Islet precursor cell (in vitro differentiated cells): Measurements from ENCODE around the gene FBXL2.

ENCODE experiments used
- DNase-seq: peaks from one replicate; pipeline ENCODE4 v3.0.0-alpha.2; 2018

Gene FBXL2, protein sequence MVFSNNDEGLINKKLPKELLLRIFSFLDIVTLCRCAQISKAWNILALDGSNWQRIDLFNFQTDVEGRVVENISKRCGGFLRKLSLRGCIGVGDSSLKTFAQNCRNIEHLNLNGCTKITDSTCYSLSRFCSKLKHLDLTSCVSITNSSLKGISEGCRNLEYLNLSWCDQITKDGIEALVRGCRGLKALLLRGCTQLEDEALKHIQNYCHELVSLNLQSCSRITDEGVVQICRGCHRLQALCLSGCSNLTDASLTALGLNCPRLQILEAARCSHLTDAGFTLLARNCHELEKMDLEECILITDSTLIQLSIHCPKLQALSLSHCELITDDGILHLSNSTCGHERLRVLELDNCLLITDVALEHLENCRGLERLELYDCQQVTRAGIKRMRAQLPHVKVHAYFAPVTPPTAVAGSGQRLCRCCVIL

DNA sequence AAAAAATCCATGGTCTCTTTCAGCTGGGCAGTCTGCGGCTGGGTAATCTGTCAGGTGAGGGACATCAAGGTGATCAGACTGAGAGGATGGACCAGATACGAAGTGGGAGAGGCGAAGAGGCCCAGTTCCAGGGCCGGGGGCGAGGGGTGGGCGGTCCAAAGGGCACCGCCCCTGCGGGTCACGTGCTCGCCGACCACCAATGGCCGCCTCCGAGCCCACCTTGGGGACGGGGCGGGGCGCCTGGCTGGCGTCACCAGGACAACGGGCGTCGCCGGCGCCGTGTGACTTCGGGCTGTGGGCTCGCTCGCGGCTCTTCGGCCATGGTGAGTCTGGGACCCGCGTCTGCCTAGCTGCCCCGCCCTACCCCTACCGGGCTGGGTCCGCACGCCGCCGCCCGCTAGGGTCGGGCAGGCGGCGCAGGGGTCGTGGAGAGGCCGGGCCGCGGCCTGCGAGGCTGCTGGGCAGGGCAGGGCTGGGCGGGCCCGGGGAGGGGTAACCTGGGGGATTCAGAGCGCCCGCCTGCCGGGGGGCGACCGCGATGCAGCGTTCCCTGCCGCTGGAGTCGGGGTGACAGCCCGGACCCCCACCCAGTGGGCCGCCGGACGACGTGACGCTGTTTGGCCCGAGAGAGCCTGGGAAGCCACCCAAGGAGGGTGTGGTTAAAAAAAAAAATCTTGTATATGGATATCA is at the start of gene FBXL2:
Gene FBXL2 (plus strand): TSS at position 250 of the 690 bp plus-strand sequence. CDS start 71 bp downstream, at position 321.
- DNase-seq = peak; percentile 97

DNA sequence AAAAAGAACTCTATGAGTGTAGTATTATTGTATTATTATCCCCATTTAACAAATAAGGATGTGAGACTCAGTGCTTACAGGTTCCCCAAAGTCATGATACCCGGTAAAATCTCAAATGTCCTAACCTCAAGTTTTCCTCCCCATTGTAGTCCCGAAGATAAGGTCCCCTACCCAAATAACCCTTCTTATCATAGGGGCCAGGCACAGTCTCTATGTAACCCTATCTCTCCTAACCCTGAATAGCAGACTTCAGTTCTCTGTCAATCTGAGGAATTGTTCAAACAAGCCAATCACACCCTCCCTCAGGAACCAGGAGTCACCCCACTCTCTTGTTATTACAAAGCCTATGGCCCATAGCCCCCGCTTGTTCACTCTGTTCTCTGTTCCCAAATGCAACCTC is 48.2 kb upstream of the FBXL2 start:
- DNase-seq = no peak

DNA sequence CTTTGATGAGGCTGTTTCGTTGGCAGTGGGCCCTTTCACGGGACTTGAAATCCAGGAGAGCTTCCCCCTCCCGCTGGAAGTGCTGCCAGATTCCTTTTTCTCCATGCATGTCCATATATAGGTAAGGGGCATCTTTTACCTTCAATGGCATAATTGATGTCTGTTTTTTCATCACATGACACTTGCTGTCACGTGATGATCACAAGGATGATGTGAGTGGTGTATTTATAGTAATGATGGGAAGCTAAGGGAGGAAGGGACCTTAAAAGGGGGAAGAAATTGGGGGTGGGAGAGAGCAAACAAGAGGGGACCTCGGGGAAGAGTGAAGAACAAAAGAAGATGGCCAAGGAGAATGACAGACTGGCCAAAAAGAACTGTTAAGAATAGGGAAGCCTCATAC is 47.3 kb upstream of the FBXL2 start:
- DNase-seq = no peak

DNA sequence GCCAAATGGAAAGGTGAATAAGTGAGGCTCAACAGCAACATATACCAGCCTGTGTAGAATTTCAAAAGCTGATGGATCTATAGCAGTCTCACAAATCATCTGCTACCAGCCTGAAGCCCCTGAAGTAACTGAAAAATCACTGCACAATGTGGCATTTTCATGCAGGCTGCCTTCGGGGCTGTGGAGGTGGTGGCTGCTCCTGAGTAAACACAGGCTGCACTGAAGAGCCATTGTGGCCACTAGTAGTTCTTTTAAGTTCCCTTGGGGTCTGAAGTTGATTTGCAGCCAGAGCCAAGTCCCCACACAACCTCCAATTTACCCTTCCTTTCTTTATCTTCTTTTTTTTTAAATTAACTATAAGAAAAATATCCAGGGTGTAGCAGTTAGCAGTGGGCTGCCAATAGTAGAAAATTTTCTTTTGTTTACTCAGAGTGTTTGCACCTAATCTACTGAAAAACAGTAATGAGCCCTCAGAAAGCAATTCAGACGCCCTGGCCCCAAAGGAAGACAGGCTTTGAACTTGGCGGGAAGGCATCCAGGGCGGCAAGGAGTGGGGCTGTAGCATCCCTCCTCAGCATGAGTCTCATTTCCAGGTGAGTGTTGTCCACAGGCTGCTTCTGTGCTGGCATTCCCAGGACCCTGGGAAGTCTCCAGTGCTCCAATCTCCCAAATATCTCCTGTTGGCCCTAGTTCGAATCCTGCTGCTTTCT is 45.3 kb upstream of the FBXL2 start:
- no peak for DNase-seq

DNA sequence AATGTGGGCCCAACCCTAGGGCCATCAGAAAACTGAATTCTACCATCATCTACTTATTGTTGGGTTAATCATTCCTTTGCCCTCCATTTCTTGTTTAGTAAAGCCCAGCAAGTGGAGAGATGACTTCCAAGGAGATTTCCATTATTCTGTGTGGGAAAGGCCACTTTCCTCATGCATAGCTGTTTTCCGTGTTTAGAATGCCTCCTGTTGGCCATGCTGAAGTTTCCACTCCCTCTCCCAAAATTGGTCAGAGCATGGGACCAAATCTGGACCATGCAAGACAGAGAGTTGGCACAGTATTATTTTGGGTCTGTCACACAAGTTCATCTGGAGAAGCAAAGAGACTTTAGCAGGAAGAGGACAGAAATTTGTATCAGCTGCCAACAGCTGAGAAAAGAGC is 43.4 kb upstream of the FBXL2 start:
- DNase-seq = no peak

DNA sequence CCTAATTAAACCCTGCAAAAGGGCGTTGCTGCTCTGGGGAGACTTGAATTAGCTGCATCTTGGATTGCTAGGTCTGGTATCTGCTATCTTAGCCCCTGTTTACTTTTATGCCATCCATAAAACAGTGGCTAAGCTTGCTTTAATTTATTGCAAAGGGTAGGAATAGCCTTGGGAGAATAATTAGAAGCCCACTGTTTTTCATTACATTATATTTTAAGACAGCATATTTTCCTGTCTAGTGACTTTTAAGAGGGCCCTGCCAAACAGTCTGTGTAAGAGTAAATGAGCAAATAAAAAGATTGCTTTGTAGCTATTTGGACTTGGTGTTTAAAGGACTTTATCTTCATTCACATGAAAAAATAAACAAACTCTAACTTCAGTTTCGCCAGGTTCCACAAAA is 41.2 kb upstream of the FBXL2 start:
- DNase-seq = no peak

DNA sequence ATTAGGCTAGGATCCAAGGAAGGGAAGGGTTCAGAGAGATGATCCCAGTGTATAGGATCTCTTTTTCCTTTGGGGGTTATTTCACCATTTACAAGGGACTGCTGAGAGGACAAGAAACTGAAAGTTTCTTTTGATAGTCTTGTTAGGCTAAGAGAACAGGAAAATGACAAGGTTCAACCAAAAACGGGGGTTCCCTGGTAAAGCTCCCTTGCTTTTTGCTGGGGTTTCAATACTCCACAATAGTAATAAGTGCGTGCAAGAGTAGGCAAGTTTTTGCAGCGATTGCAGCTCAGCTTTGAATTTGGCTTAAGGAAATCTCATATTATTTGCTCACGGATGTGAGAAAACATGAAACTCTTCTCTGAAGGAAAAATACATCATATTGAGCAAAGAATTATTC is 39.8 kb upstream of the FBXL2 start:
- no peak for DNase-seq

DNA sequence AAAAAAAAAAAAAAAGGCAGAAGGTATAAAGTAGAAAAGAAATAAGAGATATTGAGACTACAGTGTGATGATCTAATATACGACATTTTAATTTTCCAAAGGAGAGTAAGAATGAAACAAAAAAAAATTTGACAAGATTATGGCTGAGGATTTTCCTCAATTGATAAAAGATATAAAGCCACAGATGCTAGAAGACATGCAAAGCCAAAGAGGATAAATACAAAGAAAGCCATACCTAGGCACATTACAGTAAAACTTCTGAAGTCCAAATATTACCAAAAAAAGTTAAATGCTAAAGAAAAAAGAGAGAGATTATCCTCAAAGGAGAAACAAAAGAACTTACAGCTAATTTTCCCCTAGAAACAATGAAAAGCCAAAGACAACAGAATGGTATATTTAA is 38.3 kb upstream of the FBXL2 start:
- DNase-seq = no peak

DNA sequence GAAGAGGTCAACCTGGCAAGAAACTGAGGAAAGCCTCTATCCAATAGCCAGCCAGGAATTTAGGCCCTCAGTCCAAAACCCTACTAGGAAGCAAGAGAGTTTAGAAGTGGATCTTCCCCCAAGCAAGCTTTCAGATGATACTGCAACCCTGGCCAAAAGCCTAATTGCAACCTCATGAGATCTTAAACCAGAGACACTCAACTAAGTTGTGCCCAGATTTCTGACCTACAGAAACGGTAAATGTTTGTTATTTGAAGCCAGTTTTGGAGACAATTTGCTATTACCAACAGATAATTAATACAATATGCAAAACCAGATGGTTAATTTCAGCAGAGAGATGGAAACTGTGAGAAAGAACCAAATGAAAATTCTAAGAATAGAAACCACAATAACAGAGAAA is 37.0 kb upstream of the FBXL2 start:
- no peak for DNase-seq

DNA sequence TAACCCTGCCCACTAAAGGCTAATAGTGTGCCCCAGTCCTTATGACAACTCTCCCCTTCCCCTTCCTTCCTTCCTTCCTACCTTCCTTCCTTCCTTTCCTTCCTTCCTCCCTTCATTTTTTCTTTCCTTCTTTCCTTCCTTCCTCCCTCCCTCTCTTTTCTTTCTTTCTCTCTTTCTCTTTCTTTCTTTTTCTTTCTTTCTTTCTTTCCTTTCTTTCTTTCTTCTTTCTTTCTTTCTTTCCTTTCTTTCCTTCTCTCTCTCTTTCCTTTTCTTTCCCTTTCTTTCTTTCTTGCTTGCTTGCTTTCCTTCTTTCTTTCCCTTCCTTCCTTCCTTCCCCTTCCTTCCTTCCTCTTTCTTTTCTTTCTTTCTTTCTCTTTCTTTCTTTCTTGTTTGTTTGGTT is 30.5 kb upstream of the FBXL2 start:
- DNase-seq = no peak

DNA sequence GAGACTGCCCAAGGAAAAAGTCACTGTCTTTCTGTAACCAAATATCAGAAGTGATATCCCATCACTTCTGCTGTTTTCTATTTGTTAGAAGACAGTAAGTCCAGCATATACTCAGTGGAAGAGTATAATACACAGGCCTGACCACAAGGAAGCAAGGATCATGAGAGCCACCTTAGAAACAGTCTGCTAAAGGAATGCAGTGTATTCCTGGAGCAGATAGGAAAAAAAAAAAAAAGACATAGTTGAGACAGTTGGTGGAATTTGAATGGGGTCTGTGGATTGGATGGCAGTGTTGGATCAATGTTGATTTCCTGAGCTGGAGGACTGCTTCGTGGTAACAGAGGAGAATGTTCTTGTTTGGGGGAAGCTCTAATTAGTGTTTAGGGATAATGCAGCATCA is 26.5 kb upstream of the FBXL2 start:
- DNase-seq = no peak

DNA sequence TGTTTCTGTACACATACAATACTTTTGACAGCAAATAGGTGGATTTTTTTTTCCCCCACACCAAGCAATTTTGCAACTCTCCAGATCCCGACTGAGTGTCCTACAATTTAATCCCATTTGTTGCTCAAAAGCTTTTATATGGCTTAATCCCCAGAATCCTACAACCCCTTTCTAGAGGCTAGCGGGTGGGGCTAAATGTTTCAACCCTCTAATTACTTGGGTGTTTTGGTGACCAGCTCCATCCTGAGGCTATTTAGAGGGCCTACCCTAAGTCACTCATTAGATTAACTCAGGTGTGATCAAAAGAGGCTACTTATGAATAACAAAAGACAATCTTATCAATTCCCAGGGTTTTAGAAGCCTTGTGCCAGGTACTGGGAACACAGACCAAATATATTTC is 21.0 kb upstream of the FBXL2 start:
- no peak for DNase-seq

DNA sequence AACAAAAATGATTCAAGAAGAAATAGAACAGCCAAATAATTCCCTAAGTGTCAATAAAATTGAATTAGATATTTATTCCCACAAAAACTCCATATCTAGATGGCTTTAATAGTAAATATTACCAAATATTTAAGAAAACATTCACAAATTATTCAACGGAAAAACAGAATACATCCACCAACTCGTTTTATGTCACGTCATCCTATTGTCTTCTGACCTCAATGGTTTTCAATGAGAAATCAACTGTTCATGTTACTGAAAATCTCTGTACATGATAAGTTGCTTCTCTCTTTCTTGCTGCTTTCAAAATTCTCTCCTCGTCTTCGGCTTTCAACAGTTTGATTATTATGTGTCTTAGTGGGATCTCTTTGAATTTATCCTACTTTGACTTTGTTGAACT is 17.1 kb upstream of the FBXL2 start:
- no peak for DNase-seq

DNA sequence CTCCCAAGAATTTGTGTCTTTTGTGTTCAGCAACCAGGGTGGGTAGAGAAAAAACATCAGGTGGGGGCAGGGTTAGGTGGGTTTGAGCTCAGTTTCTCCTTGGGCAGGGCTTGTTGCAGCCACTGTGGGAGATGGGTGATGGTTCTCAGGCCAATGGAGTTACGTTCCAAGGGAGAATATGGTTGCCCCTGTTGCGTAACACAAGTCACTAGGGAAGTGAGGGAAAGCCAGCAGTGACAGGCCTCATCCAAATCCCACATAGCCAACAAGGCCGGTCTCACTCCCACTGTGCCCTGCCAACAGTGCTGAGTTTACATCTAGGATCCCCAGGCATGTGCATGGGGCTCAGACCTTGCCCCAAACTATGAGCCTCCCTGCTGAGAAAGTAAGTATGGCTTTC is 7.9 kb upstream of the FBXL2 start:
- no peak for DNase-seq

DNA sequence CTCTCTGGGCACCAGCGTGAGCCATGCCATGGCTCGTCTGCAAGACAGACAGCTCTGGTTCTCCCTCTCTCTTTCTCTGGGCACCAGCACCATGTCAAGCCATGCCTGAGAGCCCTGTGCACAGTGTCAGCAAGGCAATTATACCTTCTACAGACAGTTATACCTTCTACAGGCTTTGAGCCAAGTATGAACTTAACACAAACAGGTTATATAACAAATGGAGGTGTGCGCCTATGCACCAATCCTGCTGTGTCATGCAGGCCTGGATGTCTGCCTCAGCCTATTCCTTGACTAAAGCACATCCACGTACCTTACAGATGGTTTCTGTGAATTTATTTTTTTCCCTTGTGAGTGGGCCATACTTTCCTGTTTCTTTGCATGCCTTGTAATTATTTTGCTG is 5.9 kb upstream of the FBXL2 start:
- DNase-seq = no peak

DNA sequence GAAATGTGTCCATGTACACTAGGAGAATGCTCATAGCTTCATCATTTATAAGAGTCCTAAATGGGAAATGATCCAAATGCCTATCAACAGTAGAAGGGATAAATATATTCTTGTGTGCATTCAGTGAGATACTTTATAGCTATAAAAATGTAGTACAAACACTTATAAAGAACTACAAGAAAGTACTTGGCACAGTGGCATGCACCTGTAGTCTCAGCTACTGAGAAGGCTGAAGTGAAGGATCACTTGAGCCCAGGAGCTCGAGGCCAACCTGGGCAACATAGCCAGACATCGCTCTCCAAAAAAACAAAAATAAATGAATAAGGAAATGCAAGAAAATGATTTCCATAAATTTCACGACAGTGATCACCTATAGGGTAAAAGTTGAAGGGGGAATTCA is 3.6 kb upstream of the FBXL2 start:
- DNase-seq = no peak

DNA sequence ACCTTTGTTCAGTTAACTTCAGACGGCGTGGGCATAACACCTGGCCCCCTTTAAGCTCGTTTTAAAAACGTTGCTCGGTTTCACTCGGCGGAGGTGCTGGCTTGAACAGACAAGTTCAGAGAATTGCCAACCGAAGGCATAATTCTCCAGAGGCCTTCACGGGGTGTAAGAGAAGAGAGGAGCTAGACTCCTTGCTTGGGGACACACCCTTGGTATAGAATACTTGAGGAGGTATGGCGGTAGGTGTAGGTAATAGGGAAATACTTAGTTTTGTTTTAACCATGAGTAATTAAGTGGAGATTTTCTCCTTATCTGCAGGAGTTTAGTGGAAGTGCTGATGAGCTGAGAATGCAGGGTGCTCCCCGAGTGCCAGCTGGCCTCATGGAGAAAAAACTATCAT is 921 bp downstream of the FBXL2 start:
- no peak for DNase-seq

DNA sequence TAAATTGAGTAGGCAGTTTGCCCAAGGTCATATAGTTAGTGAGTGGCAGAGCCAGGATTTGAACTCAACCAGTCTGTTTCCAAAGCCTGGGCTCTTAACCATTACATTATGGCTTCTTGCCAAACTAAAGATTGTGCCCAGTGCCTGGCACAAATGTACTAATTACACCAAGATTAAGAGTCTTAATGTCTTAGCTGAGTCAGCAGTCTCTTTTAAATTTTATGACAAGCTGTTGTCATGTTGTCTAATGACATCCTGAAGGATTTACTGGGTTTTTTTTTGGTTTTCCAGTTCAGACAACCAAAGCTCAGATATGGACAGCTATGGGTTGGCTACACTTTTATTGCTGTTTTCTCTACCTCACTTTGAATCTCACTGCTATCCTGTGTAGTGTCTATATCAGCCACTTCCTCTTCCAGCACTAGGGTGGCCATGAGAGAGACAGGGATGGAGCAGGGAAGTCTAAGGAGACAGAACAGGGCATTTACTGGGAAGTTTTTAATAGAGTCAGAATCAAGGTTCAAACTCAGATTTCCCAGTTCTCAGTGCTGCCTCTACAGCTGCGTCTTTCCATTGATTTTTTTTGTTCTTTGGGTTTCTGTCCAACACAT is 10.5 kb downstream of the FBXL2 start:
- DNase-seq = no peak

DNA sequence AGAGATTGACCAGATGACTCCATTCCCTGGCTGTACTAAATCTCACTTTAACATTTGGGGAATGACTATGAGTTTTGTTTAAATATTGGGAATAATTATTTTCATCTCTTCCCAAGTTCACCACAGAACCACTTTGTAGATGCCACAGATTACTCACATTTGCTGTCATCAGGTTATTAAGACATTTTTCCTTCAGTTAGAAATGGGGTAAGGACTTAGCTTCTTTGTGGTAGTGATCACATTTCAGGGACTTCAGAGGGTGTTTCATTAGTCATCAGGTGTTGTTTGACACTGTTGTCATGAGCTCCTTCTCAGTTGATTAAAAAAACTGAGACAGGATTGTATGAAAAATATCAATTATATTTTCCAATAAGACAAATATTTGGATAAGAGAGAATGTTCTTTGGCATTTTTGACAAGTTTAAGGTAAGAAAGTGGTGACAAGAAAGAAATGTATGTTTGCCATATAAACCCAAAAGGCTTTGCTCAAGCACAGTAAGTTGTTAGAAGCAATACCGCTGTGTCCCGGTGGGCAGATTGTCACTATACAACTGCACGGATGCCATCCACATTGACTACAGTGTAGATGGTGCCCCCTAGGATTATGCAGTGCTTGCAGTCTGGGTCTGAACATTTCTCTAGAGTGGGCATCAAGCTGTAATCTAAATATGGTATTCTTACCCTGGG is 22.3 kb downstream of the FBXL2 start:
- no peak for DNase-seq

DNA sequence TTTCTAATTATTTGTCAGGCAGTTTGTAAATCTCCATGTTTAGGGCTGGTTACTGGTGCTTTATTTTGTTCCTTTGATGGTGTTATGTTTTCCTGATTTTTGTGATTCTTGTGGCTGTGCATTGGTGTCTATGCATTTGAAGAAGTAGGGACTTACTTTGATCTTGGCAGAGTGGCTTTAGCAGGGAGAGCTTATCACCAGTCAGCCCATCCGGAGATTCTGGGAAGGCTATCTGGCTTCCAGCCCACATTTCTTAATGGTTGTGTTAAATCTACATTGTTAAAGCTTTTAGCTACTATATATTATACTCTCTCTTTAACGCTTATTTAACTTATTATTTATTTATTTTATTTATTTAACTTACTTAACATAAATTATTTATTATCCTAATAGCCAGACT is 35.1 kb downstream of the FBXL2 start:
- no peak for DNase-seq

DNA sequence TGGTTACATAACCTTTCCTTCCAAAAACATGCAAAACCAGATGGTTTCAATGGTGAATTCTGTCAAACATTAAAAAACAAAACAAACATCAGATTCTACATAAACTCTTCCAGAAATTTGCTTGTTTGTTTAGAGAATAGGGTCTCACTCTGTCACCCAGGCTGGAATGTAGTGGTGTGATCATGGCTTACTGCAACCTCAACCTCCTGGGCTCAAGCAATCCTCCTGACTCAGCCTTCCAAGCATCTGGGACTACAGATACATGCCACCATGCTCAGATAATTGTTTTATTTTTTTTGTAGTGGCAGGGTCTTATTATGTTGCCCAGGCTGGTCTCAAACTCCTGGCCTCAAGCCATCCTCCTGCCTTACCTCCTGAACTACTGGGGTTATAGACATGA is 36.1 kb downstream of the FBXL2 start:
- no peak for DNase-seq

DNA sequence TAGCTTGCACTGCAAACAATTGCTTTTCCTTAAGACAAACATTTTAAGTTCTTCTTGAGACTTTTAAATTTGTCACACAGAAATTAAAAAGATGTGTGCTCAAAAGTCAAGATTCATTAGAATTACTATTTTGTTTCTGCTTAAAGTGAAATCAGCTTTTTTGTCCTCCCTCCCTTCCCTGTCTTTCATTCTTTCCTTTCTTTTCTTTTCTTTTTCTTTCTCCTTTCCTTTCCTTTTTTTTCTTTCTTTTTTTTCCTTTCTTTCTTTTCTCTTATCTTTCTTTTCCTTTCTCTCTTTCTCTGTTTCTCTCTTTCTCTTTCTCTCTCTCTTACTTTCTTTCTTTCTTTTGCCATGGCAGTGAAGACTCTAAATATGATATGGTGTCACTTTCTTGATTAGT is 37.8 kb downstream of the FBXL2 start:
- no peak for DNase-seq

DNA sequence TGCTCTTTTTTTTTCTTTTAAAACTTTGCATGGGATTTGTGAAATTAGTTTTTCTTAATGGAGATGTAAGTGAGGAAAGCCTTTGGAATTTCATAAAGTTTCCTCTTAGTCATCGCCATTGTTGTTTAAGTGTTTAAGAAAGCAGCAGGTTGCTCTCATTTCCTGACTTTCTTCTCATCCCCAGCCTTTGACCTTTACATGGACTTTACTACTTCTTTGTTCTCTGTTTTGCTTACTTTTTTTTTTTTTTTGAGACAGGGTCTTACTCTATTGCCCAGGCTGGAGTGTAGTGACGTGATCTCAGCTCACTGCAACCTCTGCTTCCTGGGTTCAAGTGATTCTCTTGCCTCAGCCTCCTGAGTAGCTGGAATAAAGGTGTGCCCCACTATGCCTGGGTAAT is 38.6 kb downstream of the FBXL2 start:
- DNase-seq = no peak
